ENCODE measurements around the gene LRCH2. TPM values are rescaled to one million over a fixed set of nuclear protein-coding genes. Genes with fewer than 3 reads are reported as not detected.

Gene LRCH2
- total RNA-seq, 2 experiments from 2014 or later = not detected

DNA sequence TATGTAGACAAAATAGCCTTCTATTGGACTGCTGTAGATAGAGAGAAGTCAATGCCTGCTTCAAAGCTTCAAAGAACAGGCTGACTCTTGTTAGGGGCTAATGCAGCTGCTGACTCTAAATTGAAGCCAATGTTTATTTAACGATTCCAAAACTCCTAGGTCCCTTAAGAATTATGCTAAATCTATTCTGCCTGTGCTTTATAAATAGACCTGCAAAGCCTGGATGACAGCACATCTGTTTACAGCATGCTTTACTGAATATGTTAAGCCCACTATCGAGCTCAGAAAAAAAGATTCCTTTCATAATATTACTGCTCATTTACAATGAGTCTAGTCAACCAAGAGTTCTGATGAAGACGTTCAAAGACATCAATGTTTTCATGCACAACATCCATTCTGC lies 99.5 kb downstream of the LRCH2 start:
- no TSS peak for BruUV-seq (replicated peaks)
- Histone ChIP-seq H3K4me3 (ENCODE audit: low read depth, low read length, poor library complexity, severe bottlenecking) (no peak overlapping the region), H3K9me2 (ENCODE audit: insufficient read depth, low read length) (no peaks in the 10 kb centered on the region), H3K4me2 (ENCODE audit: low read length) (no peak overlapping the region), H3K4me1 (ENCODE audit: insufficient read depth, low read length, poor library complexity, severe bottlenecking) (no peaks in the 10 kb centered on the region), H4K20me1 (ENCODE audit: insufficient read depth, low read length) (no peaks in the 10 kb centered on the region), H3K9me3 (ENCODE audit: low read length) (no peaks in the 10 kb centered on the region), H2AFZ (ENCODE audit: low read length) (no peak overlapping the region), H3K79me2 (ENCODE audit: insufficient read depth, low read depth, low read length) (no peaks in the 10 kb centered on the region), H3K36me3 (ENCODE audit: insufficient read depth, low read length) (no peaks in the 10 kb centered on the region), H3K27ac (ENCODE audit: low read depth, low read length, poor library complexity, severe bottlenecking) (no peak overlapping the region)
- no peak for TF ChIP-seq EZH2phosphoT487 (IDR thresholded peaks at IDR 0.05; ENCODE audit: borderline replicate concordance, low read depth, low read length)
- TF ChIP-seq, protein P1, sequence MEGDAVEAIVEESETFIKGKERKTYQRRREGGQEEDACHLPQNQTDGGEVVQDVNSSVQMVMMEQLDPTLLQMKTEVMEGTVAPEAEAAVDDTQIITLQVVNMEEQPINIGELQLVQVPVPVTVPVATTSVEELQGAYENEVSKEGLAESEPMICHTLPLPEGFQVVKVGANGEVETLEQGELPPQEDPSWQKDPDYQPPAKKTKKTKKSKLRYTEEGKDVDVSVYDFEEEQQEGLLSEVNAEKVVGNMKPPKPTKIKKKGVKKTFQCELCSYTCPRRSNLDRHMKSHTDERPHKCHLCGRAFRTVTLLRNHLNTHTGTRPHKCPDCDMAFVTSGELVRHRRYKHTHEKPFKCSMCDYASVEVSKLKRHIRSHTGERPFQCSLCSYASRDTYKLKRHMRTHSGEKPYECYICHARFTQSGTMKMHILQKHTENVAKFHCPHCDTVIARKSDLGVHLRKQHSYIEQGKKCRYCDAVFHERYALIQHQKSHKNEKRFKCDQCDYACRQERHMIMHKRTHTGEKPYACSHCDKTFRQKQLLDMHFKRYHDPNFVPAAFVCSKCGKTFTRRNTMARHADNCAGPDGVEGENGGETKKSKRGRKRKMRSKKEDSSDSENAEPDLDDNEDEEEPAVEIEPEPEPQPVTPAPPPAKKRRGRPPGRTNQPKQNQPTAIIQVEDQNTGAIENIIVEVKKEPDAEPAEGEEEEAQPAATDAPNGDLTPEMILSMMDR (conservative IDR thresholded peaks at IDR 0.05; ENCODE audit: low read length) = no peak
- no peak for DNase-seq (ENCODE audit: low spot score)
- intact Hi-C loops (cut with micrococcal nuclease; ENCODE audit: unreplicated experiment) = no loop called here
- CTCF ChIA-PET (ENCODE audit: unreplicated experiment) = no interaction called here
- POLR2A ChIA-PET = no interaction called here

DNA sequence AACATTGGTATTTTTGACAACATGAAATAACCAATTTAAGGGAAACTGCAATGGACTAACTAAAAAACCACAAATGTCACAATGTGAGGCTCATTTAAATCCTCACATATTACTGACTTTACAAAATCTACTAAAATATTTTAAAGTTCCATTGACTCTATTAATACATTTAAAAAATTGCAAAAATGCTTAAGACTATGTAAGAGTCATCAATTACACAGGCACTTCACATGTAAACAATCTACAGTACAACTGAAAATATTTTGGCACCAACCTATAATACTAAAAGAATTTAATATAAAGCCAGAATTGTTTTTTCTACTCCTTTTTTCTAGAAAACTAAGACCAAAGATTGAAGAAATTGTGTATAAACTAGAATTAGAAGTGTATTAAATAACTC lies 121.5 kb downstream of the LRCH2 start:
- Histone ChIP-seq H4K20me1 (ENCODE audit: insufficient read depth, low read length) (no peaks in the 10 kb centered on the region), H3K4me2 (ENCODE audit: low read length) (no peak overlapping the region), H3K36me3 (ENCODE audit: insufficient read depth, low read length) (no peaks in the 10 kb centered on the region), H3K9me3 (ENCODE audit: low read length) (no peaks in the 10 kb centered on the region), H3K79me2 (ENCODE audit: insufficient read depth, low read depth, low read length) (no peaks in the 10 kb centered on the region), H3K4me3 (ENCODE audit: low read depth, low read length, poor library complexity, severe bottlenecking) (no peak overlapping the region), H3K27ac (ENCODE audit: low read depth, low read length, poor library complexity, severe bottlenecking) (no peak overlapping the region), H2AFZ (ENCODE audit: low read length) (no peak overlapping the region), H3K4me1 (ENCODE audit: insufficient read depth, low read length, poor library complexity, severe bottlenecking) (no peaks in the 10 kb centered on the region), H3K9me2 (ENCODE audit: insufficient read depth, low read length) (no peaks in the 10 kb centered on the region)
- TF ChIP-seq EZH2phosphoT487 (IDR thresholded peaks at IDR 0.05; ENCODE audit: borderline replicate concordance, low read depth, low read length) = no peak
- TF ChIP-seq, protein P1 (conservative IDR thresholded peaks at IDR 0.05; ENCODE audit: low read length) = no peak
- BruUV-seq (replicated peaks) = no TSS peak
- intact Hi-C loops (cut with micrococcal nuclease; ENCODE audit: unreplicated experiment) = no loop called here
- no peak for DNase-seq (ENCODE audit: low spot score)
- ChIA-PET POLR2A (no interaction called here), CTCF (ENCODE audit: unreplicated experiment) (no interaction called here)

DNA sequence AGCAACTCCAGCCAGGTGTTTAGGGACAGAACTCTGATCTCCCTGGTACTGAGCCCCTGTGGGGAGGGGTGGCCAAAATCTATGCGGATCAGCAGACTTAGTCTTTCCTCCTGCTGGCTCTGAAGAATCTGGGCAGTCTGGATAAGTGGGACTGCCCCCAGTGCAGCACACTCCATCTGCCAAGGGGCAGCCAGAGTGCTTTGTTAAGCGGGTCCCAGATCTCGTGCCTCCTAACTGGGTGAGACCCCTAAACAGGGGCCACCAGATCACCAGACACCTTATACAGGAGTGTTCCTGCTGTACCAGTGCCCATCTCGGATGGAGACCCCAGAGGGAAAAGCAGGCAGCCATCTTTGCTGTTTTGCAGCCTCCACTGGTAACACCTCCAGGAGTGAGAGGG lies 135.0 kb downstream of the LRCH2 start:
- no peaks in the 10 kb centered on the region for H3K4me1 ChIP-seq (ENCODE audit: insufficient read depth, low read length, poor library complexity, severe bottlenecking)
- no peaks in the 10 kb centered on the region for H4K20me1 ChIP-seq (ENCODE audit: insufficient read depth, low read length)
- POLR2A ChIA-PET = no interaction called here
- H3K9me2 ChIP-seq (ENCODE audit: insufficient read depth, low read length) = no peaks in the 10 kb centered on the region
- H3K36me3 ChIP-seq (ENCODE audit: insufficient read depth, low read length) = no peaks in the 10 kb centered on the region
- no peaks in the 10 kb centered on the region for H3K79me2 ChIP-seq (ENCODE audit: insufficient read depth, low read depth, low read length)
- no peak overlapping the region for H3K4me2 ChIP-seq (ENCODE audit: low read length)
- BruUV-seq (replicated peaks) = no TSS peak
- H3K27ac ChIP-seq (ENCODE audit: low read depth, low read length, poor library complexity, severe bottlenecking) = no peak overlapping the region
- intact Hi-C loops (cut with micrococcal nuclease; ENCODE audit: unreplicated experiment) = no loop called here
- no peak for TF ChIP-seq EZH2phosphoT487 (IDR thresholded peaks at IDR 0.05; ENCODE audit: borderline replicate concordance, low read depth, low read length)
- TF ChIP-seq, protein P1 (conservative IDR thresholded peaks at IDR 0.05; ENCODE audit: low read length) = no peak
- no peak overlapping the region for H3K4me3 ChIP-seq (ENCODE audit: low read depth, low read length, poor library complexity, severe bottlenecking)
- CTCF ChIA-PET (ENCODE audit: unreplicated experiment) = no interaction called here
- H2AFZ ChIP-seq (ENCODE audit: low read length) = no peak overlapping the region
- no peak for DNase-seq (ENCODE audit: low spot score)
- H3K9me3 ChIP-seq (ENCODE audit: low read length) = no peaks in the 10 kb centered on the region

Measured in OCI-LY7 (cell line).